Measurements from ENCODE around the gene RPS25. TPM values are rescaled to one million over a fixed set of nuclear protein-coding genes. Genes with fewer than 3 reads are reported as not detected.
"Not testable (repeated sequence)": the region's sequence is repeated elsewhere in the genome, so short reads cannot be mapped to it uniquely, and the experiment has no call there.

Gene RPS25
- total RNA-seq, 2 experiments from 2014 or later, result 1,115 to 1,170 TPM

DNA sequence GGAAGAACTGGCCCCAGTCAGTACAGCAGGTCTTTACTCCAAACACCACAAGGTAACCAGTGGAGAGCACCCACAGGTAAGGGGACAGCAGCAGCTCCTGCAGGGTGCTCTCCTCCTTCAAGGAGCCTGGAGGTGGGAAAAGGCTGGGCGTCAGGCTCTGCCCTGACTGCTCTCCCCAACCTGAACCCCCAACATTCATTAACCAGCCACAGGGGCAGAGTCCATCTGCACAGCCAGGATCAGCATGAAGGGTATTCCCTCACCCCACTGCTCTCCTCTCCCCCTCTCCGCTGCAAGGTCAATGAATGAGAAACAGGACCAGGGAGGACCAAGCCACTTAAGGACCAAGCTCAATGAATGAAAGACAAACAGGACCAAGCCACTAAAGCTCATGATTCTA lies 8.8 kb upstream of the RPS25 start:
- POLR2A ChIA-PET, result interaction anchor here (1.1 to 2.7 kb wide), 3 partner anchors 9 to 30 kb away, joined by 3 to 18 read pairs (median 4); partner anchors contain the start of genes RPS25 and TRAPPC4
- Mint-ChIP-seq H3K4me1 (ENCODE audit: low read depth) (peaks cover 40% of the 10 kb centered on the region), H3K4me3 (no peak overlapping the region), H3K27ac (no peak overlapping the region), H3K9me3 (ENCODE audit: insufficient read depth) (no peaks in the 10 kb centered on the region), H3K36me3 (ENCODE audit: low read depth) (peaks cover 43% of the 10 kb centered on the region), H3K27me3 (ENCODE audit: low read depth) (no peaks in the 10 kb centered on the region)
- ATAC-seq, result no peak
- CTCF ChIA-PET, result no interaction called here
- DNase-seq, result no peak

DNA sequence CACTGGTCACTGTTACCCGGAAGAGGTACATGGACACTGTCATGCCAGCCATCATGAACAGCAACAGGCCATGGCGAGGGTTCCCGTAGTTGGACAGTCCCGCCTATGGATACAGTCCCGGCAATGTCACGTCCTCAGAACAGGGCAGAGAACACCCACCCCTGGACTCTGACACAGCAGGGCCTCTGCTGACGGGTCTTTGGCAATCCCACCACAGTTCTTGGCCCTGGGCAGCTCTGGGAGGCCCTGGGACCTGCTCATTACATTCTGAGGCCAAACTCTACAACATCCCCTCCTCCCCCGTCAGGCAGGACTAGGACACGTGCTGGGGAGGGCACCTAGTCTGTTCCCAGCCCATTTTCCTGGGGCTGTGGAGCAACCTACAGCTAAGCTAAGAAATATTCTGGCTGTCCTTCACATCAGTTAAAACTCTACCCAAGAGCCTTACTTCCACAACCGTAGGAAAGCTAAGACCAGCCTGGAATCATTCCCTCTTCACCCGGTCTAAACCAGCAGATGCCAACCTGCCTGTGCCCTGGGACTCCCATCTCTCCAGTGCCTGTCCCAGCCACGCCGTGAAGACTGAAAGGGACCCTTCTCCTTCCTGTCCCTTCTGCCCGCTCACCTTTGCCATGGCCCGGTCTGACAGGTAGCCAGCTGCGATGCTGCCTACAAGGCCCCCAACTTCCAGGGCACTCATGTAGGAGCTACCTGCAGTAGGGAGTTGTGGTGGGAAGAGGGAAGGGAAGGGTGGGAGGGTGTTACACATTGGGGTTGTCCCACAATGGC lies 8.0 kb upstream of the RPS25 start:
- Mint-ChIP-seq H3K9me3 (ENCODE audit: insufficient read depth) (no peaks in the 10 kb centered on the region), H3K4me3 (no peak overlapping the region), H3K27ac (no peak overlapping the region), H3K36me3 (ENCODE audit: low read depth) (peaks cover 51% of the 10 kb centered on the region), H3K4me1 (ENCODE audit: low read depth) (peaks cover 43% of the 10 kb centered on the region), H3K27me3 (ENCODE audit: low read depth) (no peaks in the 10 kb centered on the region)
- ATAC-seq (no peak), DNase-seq (no peak)
- ChIA-PET POLR2A (interaction anchor here (1.0 to 2.7 kb wide), 3 partner anchors 8 to 68 kb away, joined by 3 to 18 read pairs (median 4); partner anchors contain the start of genes RPS25 and TRAPPC4), CTCF (no interaction called here)

DNA sequence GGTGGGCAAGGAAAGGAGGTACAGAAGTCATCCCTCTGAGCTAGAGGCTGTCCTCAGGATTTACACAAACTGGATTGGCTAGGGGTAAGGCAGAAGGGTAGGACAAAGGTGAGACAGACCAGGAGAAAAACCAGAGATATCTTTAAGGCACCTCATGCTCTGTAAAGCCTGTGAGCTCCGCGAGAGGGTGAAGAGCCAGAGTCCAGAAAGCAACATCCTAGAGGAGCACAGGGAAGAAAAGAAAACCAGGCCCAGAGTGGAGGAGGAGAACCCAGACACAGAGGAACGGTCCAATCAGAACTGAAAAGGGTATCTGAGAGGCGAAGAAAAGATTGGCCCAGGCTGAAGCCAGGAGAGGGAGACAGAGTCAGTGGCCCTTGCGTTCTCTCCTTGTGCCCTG lies 7.4 kb upstream of the RPS25 start:
- POLR2A ChIA-PET, result interaction anchor here (1.0 kb wide), 1 partner anchor 69 kb away, joined by 3 read pairs; no protein-coding TSS in a partner anchor
- no peaks in the 10 kb centered on the region for H3K9me3 Mint-ChIP-seq (ENCODE audit: insufficient read depth)
- no peak for ATAC-seq
- H3K27ac Mint-ChIP-seq, result peak overlapping the region; percentile 53
- CTCF ChIA-PET, result no interaction called here
- peaks cover 47% of the 10 kb centered on the region for H3K4me1 Mint-ChIP-seq (ENCODE audit: low read depth)
- H3K36me3 Mint-ChIP-seq (ENCODE audit: low read depth), result peaks cover 53% of the 10 kb centered on the region
- no peaks in the 10 kb centered on the region for H3K27me3 Mint-ChIP-seq (ENCODE audit: low read depth)
- DNase-seq, result no peak
- H3K4me3 Mint-ChIP-seq, result no peak overlapping the region

DNA sequence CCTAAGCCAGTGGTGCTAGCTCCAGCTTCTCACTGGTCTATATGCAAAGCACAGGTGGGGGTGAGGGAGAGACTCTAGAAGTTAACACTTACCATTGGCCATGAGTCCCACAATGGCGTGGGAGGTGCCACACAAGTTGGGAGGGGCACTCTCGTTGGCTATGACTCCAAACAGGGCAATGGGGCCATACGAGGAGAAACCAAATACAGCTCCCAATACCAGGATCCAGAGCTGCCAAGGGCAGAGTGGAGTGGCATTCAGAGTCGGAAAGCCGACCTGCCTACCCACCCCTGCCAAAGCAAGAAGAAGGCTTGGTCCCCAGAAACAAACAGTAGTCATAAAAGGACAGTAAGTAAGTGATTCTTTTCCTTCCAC lies 6.9 kb upstream of the RPS25 start:
- ChIA-PET POLR2A (interaction anchor here (0.6 to 1.0 kb wide), 2 partner anchors 26 to 69 kb away, joined by 3 read pairs; no protein-coding TSS in a partner anchor), CTCF (no interaction called here)
- no peak overlapping the region for H3K27ac Mint-ChIP-seq
- H3K9me3 Mint-ChIP-seq (ENCODE audit: insufficient read depth), result no peaks in the 10 kb centered on the region
- H3K4me3 Mint-ChIP-seq, result no peak overlapping the region
- ATAC-seq (no peak), DNase-seq (no peak)
- H3K36me3 Mint-ChIP-seq (ENCODE audit: low read depth), result peaks cover 54% of the 10 kb centered on the region
- H3K4me1 Mint-ChIP-seq (ENCODE audit: low read depth), result peaks cover 52% of the 10 kb centered on the region
- no peaks in the 10 kb centered on the region for H3K27me3 Mint-ChIP-seq (ENCODE audit: low read depth)

DNA sequence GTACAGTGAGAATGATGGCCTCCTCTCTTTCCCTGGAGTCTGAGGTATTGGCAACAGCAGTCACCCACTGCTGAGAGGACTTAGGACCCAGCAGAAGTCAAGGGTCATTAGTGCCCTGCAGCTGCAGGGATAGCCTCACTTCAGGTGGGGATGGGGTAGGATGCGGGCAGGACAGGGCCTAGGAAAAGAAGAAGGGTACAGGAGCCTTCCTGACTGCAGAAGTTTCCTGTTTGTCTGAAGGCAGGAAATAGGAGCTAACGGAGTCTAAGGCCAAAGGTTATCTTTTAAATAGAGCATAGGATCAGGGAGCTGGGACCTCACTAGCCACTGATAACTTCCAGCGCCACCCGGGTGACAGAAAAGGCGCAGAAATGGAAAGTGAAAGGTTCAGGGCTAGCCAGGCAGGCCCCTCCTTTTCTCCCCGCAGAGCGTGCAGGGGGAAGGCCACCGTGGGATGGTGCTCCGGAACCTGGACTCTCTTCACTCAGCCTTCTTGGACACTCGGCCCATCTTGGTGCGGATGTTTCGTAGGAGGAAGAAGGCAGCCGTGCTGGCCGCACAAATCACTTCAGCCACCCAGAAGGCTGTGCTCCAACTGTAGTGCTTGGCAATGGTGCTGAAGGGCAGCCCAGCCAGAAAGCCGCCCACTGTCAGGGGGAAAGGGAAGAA lies 6.4 kb upstream of the RPS25 start:
- ChIA-PET POLR2A (interaction anchor here (0.6 kb wide), 1 partner anchor 25 kb away, joined by 3 read pairs; no protein-coding TSS in a partner anchor), CTCF (no interaction called here)
- DNase-seq (no peak), ATAC-seq (no peak)
- no peak overlapping the region for H3K27ac Mint-ChIP-seq
- H3K4me1 Mint-ChIP-seq (ENCODE audit: low read depth), result peaks cover 53% of the 10 kb centered on the region
- no peaks in the 10 kb centered on the region for H3K27me3 Mint-ChIP-seq (ENCODE audit: low read depth)
- H3K4me3 Mint-ChIP-seq, result no peak overlapping the region
- H3K36me3 Mint-ChIP-seq (ENCODE audit: low read depth), result peaks cover 59% of the 10 kb centered on the region
- H3K9me3 Mint-ChIP-seq (ENCODE audit: insufficient read depth), result no peaks in the 10 kb centered on the region

DNA sequence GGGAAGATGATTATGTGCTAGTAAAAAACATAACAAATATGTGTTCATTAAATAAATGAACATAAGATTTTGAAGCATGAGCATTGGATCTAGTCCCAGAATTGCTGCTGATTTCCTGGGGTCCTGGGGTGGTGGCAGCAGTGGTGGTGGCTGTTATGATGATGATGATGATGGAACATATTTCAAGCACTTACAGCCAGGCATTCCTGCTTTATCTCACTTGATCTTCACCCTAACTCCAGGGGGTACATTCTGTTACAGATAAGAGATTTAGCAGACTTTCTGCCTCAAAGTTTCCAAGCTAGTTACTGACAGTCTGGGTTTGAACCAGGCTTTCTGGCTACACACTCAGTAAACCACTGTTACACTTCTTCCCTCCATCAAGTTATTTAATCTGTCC lies 5.6 kb upstream of the RPS25 start:
- ATAC-seq (no peak), DNase-seq (no peak)
- peaks cover 45% of the 10 kb centered on the region for H3K4me1 Mint-ChIP-seq (ENCODE audit: low read depth)
- ChIA-PET POLR2A (no interaction called here), CTCF (no interaction called here)
- H3K27me3 Mint-ChIP-seq (ENCODE audit: low read depth), result no peaks in the 10 kb centered on the region
- H3K27ac Mint-ChIP-seq, result peak overlapping the region; percentile 50
- H3K4me3 Mint-ChIP-seq, result no peak overlapping the region
- no peaks in the 10 kb centered on the region for H3K9me3 Mint-ChIP-seq (ENCODE audit: insufficient read depth)
- peaks cover 57% of the 10 kb centered on the region for H3K36me3 Mint-ChIP-seq (ENCODE audit: low read depth)

DNA sequence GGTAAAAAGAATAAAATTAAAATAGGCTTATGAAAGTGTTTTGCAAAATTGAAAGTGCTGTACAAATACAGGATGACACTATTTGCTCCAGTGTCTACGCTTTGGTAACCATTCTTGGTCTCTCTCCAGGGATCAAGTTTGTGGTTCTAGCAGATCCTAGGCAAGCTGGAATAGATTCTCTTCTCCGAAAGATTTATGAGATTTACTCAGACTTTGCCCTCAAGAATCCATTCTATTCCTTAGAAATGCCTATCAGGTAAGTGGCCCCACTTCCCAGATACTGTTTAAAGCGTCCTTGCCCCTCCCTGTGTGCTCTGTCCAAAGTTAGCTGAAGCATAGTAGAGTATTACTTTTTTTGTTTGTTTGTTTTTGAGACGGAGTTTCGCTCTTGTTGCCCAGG lies 3.5 kb upstream of the RPS25 start:
- Mint-ChIP-seq H3K27ac (no peak overlapping the region), H3K4me1 (ENCODE audit: low read depth) (peaks cover 48% of the 10 kb centered on the region), H3K27me3 (ENCODE audit: low read depth) (no peaks in the 10 kb centered on the region), H3K4me3 (no peak overlapping the region), H3K36me3 (ENCODE audit: low read depth) (peaks cover 72% of the 10 kb centered on the region), H3K9me3 (ENCODE audit: insufficient read depth) (no peaks in the 10 kb centered on the region)
- CTCF ChIA-PET, result interaction anchor here (2.0 kb wide), 1 partner anchor 10 kb away, joined by 7 read pairs; the partner anchor contains the start of gene SLC37A4
- DNase-seq, result no peak
- ATAC-seq, result no peak
- POLR2A ChIA-PET, result no interaction called here

DNA sequence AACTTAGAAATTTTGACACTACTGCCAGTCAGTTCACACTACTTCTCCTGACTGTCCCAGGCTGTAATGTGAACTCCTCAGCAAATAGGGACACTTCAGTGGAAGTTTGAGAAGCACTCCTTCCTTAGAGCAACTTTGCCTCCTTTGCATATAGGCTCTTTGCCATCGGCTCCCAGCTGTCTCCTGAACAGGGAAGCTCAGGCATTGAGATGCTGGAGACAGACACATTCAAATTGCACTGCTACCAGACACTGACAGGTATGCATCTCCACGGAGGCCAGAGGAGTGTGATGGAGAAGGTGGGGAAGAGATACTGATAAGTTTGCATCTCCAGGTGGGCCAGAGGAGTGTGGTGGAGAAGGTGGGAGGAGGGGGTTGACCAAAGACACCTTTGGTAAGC lies 1.9 kb upstream of the RPS25 start:
- no peak for DNase-seq
- peak overlapping the region; percentile 99 for H3K4me3 Mint-ChIP-seq
- H3K4me1 Mint-ChIP-seq (ENCODE audit: low read depth), result peaks cover 58% of the 10 kb centered on the region
- no peaks in the 10 kb centered on the region for H3K9me3 Mint-ChIP-seq (ENCODE audit: insufficient read depth)
- H3K36me3 Mint-ChIP-seq (ENCODE audit: low read depth), result peaks cover 79% of the 10 kb centered on the region
- ATAC-seq, result no peak
- ChIA-PET POLR2A (interaction anchor here (0.9 to 4.1 kb wide), 8 partner anchors 7 to 229 kb away, joined by 3 to 37 read pairs (median 18); partner anchors contain the start of genes CENATAC, DDX6, DPAGT1 and HYOU1), CTCF (interaction anchor here (0.9 to 2.5 kb wide), 3 partner anchors 9 to 22 kb away, joined by 3 to 12 read pairs (median 9); partner anchors contain the start of genes CENATAC and SLC37A4)
- no peaks in the 10 kb centered on the region for H3K27me3 Mint-ChIP-seq (ENCODE audit: low read depth)
- peak overlapping the region; percentile 100 for H3K27ac Mint-ChIP-seq

DNA sequence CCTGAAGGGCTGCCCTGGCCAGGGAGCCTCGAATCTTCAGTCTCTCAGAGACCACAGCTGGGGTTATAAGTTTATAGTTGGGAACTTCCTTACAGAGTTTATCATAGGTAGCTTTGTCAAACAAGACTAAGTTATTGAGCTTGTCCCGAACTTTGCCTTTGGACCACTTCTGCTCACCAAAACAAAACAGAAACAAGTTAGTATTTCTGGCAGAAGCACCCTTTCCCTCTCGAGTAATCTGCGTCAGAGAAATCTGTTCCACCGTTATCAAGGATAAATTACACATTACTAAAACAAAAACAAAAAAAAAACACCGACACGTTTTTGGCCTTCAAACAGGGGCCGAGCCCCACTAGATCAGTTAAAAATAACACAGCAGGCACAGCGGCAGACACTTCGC lies 766 bp downstream of the RPS25 start:
- ATAC-seq; H3K27me3 Mint-ChIP-seq (ENCODE audit: low read depth); CTCF ChIA-PET; DNase-seq; H3K9me3 Mint-ChIP-seq (ENCODE audit: insufficient read depth): not testable (repeated sequence)
- Mint-ChIP-seq H3K4me1 (ENCODE audit: low read depth) (peaks cover 46% of the 10 kb centered on the region), H3K27ac (peak overlapping the region; percentile 100), H3K4me3 (peak overlapping the region; percentile 99), H3K36me3 (ENCODE audit: low read depth) (peaks cover 79% of the 10 kb centered on the region)
- POLR2A ChIA-PET, result interaction anchor here (1.2 to 4.1 kb wide), 7 partner anchors 10 to 226 kb away, joined by 3 to 28 read pairs (median 17); partner anchors contain the start of genes CENATAC, DDX6 and HYOU1

DNA sequence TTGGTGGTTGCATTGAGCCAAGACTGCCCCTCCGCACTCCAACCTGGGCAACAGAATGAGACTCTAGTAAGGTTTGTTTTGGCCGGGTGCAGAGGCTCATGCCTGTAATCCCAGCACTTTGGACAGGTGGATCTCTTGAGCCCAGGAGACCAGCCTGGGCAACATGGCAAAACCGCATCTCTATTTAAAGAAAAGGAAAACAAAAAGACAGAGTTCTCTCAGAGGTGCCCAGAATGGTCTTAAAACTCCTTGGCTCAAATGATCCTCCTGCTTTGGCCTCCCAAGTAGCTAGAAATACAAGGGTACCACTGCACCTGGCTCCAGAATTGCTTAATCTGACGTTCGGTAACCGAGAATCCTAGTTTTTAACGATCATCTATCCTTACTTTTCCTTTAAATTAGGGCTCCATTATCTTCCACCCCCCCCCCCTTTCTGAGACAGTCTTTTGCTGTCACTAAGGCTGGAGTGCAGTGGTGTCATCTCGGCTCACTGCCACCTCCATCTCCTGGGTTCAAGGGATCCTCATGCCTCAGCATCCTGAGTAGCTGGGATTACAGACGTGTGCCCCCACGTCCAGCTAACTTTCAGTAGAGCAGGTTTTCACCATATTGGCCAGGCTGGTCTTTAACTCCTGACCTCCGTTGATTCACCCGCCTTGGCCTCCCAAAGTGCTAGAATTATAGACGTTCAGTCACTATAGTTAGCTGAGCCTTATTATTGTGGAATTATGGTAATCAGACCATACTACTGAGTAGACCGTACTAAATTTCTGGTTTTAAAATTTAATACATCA lies 1.7 kb downstream of the RPS25 start:
- Mint-ChIP-seq H3K4me1 (ENCODE audit: low read depth) (peaks cover 42% of the 10 kb centered on the region), H3K9me3 (ENCODE audit: insufficient read depth) (no peaks in the 10 kb centered on the region), H3K27me3 (ENCODE audit: low read depth) (no peaks in the 10 kb centered on the region), H3K36me3 (ENCODE audit: low read depth) (peaks cover 73% of the 10 kb centered on the region), H3K27ac (peak overlapping the region; percentile 22), H3K4me3 (peak overlapping the region; percentile 99)
- no peak for ATAC-seq
- POLR2A ChIA-PET, result interaction anchor here (0.6 to 4.1 kb wide), 7 partner anchors 11 to 407 kb away, joined by 4 to 28 read pairs (median 9); partner anchors contain the start of genes CENATAC, DDX6, HYOU1 and SLC37A4
- CTCF ChIA-PET, result interaction anchor here (0.7 to 2.4 kb wide), 6 partner anchors 17 to 305 kb away, joined by 3 to 7 read pairs (median 3); partner anchors contain the start of genes CENATAC and HYOU1
- no peak for DNase-seq

DNA sequence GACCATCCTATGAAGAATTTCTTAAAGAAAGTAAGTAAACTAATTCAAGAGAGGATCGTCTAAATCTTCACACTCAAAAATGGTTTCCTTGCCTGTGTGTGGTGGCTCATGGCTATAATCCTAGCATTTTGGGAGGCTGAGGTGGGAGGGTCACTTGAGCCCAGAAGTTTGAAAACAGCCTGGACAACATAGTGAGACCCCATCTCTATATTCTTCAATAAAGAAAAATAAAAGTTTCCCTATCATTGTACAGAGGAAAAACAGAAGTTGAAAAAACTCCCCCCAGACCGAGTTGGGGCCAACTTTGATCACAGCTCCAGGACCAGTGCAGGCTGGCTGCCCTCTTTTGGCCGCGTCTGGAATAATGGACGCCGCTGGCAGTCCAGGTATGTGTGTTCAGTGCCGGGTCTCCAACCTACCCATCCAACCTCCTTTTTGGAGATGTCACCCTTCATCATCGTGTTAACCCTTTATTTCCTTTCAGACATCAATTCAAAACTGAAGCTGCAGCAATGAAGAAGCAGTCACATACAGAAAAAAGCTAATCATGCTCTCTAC lies 3.0 kb downstream of the RPS25 start:
- H3K36me3 Mint-ChIP-seq (ENCODE audit: low read depth), result peaks cover 77% of the 10 kb centered on the region
- H3K4me3 Mint-ChIP-seq, result peak overlapping the region; percentile 6
- ATAC-seq, result no peak
- H3K9me3 Mint-ChIP-seq (ENCODE audit: insufficient read depth), result no peaks in the 10 kb centered on the region
- no peak overlapping the region for H3K27ac Mint-ChIP-seq
- H3K27me3 Mint-ChIP-seq (ENCODE audit: low read depth), result no peaks in the 10 kb centered on the region
- POLR2A ChIA-PET, result interaction anchor here (1.2 to 4.0 kb wide), 5 partner anchors 15 to 80 kb away, joined by 3 to 18 read pairs (median 6); partner anchors contain the start of genes CENATAC, HYOU1, SLC37A4 and VPS11
- H3K4me1 Mint-ChIP-seq (ENCODE audit: low read depth), result peaks cover 30% of the 10 kb centered on the region
- CTCF ChIA-PET, result interaction anchor here (1.1 to 2.4 kb wide), 4 partner anchors 17 to 306 kb away, joined by 3 to 7 read pairs (median 5); partner anchors contain the start of genes CENATAC and HYOU1
- DNase-seq, result no peak
